SIG-M5 treated with dmso at 0.1 percent for 504 hours (cell line): ENCODE results near the gene ERAP2.
A peak's percentile ranks its signal among the peaks of the same experiment; 100 is the strongest.

Experiments
- DNase-seq: peaks from one replicate; lab custom pipeline; 2025; ENCODE audit not compliant: unreplicated experiment; lab: John Stamatoyannopoulos, UW

The ERAP2 gene

GRCh38 chr5:96893342-96893741 is 17.0 kb downstream of the ERAP2 start:
- no peak for DNase-seq

- DNase-seq: no peak
Measured at GRCh38 chr5:96896276-96896675, 20.0 kb downstream of the ERAP2 start.

DNA sequence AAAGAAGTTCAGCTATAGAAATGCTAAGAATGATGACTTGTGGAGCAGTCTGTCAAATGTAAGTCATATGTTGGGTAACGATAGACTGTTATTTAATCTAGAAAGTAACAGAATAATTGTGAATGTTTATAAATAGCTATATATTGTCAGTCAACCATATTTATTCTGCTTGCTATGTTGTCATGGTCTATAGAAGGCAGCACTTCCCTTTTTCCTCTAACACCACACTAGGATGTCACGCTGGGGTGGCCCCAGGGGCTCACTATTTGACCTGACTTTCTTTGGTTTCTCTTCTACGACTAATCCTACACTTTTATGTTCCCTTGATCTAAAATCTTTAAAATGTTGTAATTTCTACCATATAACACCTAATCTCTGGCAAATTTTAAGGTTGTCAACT is 20.5 kb downstream of the ERAP2 start:
- peak; percentile 88 for DNase-seq

DNA sequence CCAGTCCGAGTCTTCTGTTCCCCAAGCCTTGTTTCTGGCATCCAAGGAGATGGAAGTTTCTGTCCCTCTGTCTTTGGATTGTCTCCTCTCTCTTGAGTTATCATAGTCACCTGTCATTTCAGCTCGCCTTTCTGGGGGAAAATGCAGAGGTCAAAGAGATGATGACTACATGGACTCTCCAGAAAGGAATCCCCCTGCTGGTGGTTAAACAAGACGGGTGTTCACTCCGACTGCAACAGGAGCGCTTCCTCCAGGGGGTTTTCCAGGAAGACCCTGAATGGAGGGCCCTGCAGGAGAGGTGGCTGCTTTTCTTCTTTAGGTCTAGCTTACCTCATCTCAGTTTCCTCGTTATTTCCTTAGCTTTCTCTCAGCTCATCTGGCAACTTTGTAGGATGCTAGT is 25.1 kb downstream of the ERAP2 start:
- no peak for DNase-seq

DNA sequence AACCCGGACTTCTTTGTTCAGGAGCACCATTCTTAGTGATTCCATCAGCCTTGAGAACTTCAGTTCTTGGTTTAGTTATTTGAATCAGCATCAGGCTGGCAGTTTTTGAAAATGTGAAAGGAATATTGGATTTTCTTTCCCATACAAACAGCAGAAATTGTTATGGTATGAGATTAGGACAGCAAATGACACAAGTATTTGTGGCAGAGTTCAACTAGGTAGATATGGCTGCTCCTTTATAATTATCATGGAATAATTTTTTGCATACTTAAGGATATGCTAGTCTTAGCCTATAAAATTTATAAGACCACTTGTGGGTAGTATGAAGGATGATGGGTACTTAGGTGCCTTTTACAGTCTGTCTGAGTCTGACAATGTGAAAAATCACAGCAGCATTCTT is 25.5 kb downstream of the ERAP2 start:
- no peak for DNase-seq

- no peak for DNase-seq
Measured at GRCh38 chr5:96902876-96903275, 26.6 kb downstream of the ERAP2 start.

GRCh38 chr5:96903300-96903699 is 27.0 kb downstream of the ERAP2 start:
- no peak for DNase-seq

DNA sequence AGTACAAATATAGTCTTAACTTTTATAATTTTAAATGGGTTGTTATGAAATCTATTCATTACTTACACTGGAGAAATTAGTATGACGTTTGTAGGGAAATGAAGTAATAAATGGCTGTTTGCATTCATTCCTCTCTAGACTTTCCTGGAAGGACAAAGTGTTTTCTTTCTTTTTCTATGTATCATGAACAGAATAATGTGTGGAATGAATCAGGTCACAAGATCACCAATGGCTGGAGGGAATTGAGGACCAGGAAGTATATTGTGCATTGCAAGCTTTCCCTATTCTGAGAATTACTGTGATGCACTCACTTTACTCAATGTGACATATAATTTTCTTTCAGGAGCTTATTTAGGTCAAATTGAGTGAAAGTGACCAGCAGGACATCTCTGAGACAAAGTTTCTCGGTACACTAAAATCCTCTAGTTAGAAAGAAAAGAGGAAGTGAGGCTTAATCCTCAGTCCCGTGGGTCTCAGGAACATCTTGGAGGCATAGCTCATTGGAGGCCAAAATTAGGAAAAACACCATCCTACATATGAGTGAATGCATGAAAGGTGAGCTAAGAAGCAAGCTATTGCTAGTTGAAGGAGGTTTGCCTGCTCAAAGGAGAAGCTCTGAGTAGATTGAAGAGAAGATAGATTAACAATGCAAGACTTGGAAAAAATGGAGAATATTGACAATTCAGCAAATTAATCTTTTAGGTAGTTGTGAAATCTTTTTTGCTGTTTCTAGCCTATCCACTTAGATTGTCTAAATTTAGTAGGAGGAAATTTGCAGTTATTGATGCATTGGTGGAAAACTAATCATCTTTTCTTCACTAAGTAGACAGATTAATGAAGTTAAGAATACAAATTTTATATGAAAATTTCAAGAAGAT is 28.0 kb downstream of the ERAP2 start:
- DNase-seq: no peak

DNA sequence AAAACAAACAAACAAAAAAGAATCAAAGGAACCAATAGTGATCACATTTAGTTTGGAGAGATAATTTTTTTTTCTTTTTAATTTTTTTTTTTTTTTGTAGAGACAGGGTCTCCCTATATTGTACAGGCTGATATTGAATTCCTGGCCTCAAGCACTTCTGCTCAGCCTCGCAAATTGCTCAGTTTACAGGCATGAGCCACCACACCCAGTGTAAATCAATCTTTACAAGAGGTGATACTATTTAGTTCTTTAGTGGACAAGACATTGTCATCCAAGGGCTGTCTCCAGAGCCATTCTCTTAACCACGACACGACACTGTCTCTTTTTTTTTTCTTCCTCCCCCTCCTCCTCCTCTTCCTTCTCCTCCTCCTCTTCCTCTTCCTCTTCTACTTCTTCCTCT is 29.6 kb downstream of the ERAP2 start:
- no peak for DNase-seq

- no peak for DNase-seq
Measured at GRCh38 chr5:96909003-96909402, 32.7 kb downstream of the ERAP2 start.

GRCh38 chr5:96909435-96909834 is 33.1 kb downstream of the ERAP2 start:
- no peak for DNase-seq

DNA sequence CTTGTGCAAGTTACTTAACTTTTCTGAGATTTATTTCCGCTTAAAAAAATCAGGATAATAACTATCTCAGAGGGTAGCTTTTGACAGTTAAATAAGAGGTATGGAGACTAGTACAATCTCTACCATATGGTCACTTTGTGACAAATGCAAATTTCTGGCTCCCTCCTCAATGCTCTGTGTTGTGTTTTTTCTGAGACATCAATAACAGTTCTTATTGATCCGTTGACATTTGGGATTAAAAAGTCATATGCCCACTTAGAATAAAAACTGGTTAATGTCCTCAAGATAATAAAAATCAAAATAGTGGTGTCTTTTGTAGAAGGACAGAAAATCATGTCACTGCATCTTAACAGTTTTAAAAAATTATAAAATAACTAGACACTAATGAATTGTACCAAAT is 34.8 kb downstream of the ERAP2 start:
- DNase-seq: no peak

GRCh38 chr5:96913233-96913632 is 36.9 kb downstream of the ERAP2 start:
- DNase-seq: no peak

DNA sequence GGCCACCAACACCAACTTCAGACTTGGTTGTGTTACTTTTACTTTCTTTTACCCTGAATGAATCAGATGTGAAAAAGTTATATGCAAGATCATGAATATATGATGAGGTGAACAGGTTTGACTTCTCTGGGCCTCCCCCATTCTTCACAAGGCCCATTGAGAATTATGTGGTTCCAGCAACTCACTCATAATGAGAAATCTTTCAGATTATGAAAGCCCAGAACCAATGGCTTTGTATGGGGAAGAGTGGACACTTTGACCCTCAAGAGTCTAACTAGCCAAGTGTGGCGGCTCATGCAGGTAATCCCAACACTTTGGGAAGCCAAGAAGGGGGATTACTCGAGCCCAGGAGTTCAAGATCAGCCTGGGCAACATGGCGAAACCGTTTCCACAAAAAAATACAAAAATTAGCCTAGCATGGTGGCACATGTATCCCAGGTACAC is 43.5 kb downstream of the ERAP2 start:
- DNase-seq: no peak

DNA sequence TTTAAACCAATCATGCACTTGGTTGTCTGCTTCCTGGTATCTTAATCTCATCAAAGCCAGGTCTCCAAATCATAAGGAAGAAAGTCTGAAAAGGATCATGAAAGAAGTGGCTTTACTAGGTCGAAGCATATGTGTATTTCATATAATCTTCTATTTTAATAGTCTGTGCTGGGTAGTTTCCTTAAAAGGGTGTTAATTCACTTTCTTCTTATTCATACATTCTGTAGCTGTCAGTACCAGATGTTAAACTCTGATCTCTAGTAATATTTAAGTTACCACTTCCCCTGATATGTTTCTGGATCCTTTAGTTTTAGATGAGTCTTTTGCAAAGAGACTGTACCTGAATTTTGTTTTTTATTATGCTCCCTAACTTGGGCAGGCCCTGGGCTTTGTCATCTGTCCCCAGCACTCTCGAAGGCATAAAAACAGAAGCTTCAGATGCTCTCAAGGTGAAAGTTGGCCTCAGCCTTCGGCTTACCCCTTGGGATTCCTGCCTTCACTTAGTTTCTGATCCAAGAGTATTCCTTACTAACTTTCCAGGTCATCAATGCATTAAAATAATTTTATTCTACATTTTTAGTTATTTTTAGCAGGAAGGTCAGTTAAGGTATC is 44.5 kb downstream of the ERAP2 start:
- DNase-seq: no peak

GRCh38 chr5:96922499-96923244 is 46.4 kb downstream of the ERAP2 start:
- DNase-seq: no peak

DNA sequence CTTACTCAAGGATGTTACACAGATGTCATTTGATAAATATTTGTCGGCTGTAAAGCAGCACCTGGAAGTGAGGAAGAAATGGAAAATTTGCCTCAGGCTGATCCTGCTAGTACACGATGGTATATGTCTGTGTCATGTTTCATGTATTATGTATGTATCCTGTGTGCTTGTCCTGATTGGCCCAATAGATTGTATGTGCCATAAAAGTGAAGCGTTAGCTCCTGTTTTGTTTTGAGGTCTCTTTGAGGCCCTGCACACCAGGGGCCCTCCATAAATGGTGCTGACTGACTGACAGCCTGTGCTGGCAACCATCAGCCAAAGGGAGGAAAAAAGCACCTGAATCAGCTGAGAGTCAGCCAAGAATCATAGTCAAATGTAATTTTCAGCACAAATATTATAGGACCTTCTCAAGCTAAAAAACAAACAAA is 47.7 kb downstream of the ERAP2 start:
- DNase-seq: no peak

DNA sequence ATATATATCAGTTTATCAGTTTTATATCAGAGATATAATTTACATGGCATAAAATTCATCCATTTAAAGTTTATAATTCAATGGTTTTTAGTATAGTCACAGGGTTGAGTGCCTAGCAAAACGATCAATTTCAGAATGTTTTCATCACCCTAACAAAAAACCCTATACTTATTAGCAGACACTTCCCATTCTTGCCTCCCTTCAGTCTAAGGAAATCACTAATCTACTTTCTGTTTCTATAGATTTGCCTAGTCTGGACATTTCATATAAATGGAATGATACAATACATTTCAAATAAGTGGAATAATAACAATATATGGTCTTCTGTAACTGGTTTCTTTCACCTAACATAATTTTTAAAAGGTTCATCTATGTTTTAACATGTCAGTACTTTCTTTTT is 50.0 kb downstream of the ERAP2 start:
- no peak for DNase-seq

- DNase-seq: no peak
Measured at GRCh38 chr5:96927008-96927407, 50.7 kb downstream of the ERAP2 start.

GRCh38 chr5:96928931-96929708 is 52.8 kb downstream of the ERAP2 start:
- DNase-seq: no peak

- DNase-seq: no peak
Measured at GRCh38 chr5:96930058-96930457, 53.8 kb downstream of the ERAP2 start.
